ENCODE data around the gene COPG1.

DNA sequence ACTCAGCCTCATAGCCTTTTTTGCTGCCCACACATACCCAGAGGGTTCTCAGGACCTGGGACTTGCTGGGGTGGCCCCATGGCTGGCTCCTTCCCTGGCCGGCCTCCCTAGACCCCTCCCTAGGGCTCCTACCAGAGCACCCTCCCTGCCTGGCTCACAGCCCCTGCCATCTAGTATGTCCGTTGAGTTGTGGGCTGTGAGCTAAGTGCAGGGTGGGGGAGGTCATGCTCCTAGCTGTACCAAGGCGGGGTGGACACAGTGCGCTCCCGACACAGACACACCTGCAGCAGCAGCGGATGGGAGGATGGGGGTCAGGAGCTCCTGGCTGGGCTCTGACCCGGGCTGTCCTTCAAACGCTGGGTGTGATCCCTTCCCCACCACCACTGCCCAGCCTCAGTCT is 70.9 kb downstream of the COPG1 start:
- TF ChIP-seq, protein P1, sequence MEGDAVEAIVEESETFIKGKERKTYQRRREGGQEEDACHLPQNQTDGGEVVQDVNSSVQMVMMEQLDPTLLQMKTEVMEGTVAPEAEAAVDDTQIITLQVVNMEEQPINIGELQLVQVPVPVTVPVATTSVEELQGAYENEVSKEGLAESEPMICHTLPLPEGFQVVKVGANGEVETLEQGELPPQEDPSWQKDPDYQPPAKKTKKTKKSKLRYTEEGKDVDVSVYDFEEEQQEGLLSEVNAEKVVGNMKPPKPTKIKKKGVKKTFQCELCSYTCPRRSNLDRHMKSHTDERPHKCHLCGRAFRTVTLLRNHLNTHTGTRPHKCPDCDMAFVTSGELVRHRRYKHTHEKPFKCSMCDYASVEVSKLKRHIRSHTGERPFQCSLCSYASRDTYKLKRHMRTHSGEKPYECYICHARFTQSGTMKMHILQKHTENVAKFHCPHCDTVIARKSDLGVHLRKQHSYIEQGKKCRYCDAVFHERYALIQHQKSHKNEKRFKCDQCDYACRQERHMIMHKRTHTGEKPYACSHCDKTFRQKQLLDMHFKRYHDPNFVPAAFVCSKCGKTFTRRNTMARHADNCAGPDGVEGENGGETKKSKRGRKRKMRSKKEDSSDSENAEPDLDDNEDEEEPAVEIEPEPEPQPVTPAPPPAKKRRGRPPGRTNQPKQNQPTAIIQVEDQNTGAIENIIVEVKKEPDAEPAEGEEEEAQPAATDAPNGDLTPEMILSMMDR (IDR thresholded peaks at IDR 0.05): no peak
- TF ChIP-seq POLR2AphosphoS5 (IDR thresholded peaks at IDR 0.05) (no peak), EP300 (IDR thresholded peaks at IDR 0.05) (no peak)

Data from sigmoid colon (tissue), 4 donors.